NCI-H524 treated with DMSO at 0.1 percent for 48 hours (cell line): ENCODE measurements around the gene CACNA1D.
A peak's percentile ranks its signal among the peaks of the same experiment; 100 is the strongest.

Experiments
- DNase-seq: peaks from one replicate; lab custom pipeline; 2025; lab: John Stamatoyannopoulos, UW

The CACNA1D gene

DNA sequence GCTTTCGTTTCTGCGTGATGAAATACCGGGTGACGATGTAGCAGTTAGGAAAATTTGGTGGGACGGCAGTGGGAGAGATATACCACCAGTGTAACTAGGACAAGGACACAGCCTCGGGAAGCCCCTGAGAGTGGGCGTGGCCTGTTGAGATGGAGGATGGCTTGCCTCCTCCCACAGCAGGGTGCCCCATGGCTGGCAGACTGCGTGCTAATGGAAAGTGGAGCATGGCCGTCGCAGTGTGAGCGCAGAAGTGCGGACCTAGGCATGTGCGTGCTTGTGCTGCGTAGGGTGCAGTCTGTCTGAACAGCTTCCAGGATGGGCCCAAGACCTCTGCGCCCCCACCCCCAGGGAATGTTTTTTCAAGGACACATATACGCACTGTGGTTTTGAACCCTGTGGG lies 295.0 kb downstream of the CACNA1D start:
- no peak for DNase-seq

DNA sequence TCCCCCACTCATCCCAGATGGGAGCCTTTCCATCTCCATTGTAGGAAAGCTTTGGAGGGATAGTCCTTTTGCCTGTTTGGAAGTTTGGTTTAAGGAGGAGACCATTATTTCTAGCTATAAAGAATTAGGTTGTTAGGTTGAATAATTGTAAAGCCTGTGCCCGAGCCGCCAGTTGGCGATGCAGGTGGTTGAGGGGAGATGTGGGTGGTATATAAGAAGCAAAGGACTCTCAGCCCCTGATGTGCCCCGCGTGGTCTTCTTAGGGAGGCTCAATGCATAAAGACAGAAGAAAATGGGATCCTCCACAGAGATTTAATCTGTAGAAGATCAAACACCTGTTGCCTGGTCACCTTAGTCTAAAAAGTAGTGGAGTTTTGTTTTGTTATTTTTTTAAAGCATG lies 296.1 kb downstream of the CACNA1D start:
- no peak for DNase-seq

DNA sequence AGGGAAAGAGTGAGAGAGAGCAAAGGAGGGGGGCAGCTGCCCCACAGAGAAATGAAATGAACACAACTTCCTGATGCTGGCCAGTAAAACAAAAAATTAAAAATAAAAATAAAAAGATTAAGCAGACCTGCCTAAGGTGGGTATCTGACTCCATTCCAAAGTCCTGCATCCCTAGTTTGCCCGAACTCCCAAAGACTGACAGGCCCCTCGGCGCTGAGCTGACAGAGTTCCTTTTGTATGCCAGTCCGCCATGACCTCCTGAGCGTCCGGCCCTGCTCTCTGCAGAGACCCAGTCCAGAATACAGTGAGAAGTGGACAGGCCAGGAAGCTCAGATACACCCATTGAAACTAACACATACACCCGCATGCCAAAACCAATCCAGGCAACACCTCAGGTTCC lies 296.9 kb downstream of the CACNA1D start:
- DNase-seq = no peak

DNA sequence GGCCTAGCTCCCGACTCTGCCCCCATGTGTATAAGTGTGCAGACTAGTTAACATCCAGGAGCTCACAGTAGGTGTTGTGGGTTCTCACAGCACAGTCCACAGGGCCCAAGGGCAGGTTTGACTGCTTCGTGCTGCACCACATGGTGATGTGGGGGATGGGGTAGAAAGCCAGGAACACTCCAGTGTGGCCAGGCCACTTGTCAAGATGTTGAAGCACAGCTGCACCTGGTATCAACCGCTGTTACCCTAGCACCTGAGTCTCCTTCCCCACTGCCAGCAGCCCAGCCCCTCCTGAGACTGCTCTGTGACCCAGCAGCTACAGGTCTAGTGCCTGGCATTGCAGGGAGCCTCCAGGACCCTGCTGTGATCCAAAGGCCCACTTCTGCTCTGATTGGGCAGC lies 298.5 kb downstream of the CACNA1D start:
- DNase-seq = no peak

DNA sequence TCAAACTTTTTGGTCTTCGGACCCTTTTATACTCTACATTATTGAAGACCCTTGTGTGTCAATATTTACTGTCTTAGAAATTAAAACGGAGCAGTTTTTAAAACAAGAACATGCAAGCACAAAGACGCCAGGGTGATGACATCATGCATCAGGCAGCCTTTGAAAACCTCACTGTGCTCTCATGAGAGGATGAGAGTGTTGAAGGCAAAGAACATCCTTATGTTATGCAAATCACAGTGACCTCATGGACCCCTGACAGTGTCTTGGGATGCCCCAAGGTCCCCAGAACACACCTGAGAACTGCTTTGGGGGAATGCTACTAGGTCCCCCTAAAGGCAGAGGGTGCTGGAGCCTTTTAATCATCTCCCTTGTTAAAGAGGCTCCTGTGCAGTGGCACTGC lies 300.2 kb downstream of the CACNA1D start:
- no peak for DNase-seq

DNA sequence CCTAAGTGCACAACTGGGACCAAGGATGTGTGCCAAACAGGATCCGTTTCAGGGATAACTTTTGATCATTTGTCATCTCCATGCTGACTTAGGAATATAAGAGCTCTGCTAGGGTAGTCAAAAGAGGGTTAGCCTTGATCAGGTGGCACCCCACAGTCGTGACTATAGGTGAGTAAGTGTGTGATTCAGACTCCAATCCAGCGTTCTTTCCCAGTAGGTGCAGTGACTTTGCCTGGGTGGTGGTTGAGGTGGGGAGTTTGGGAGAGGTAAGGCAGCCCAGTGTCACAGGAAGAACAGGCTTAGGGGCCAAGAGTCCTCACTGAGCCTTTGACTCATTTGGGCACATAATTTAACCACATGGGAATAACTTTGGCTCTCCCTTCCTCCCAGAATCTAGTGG lies 300.8 kb downstream of the CACNA1D start:
- DNase-seq = no peak

DNA sequence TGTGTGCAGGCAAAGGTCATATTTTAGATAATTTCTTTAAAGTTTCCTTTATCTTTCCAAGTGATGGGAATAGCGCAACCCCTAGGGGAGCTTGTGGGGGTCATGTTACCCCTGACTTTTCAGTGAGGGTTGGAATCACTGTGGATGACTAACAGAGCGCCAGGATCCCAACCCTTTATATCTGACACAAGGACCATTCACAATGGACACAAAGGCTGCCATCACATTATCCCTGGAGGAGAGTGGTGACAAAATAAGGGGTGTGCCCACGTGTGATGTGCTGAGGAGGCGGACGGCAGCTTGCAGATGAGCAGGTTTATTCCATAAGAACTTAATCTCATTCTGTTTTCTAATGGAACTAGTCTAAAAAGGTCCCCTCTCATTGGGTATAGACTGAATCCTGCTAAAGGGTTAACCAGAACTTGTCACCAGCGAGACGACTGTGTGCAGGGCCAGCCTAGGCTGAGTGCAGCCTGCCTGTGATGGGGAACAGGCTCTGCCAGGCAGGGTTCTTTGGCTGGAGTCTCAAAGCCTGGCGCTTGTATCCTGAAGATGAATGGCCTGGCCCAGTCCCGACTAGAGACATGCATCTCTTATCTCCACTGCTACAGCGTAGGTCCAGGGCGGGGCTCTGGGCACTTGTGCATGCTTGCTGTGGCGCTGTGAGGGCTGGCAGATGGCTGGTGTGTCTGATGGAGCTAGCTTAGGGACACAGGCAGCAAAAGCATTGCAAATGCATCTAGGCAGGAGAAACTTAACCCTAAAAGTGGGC lies 301.6 kb downstream of the CACNA1D start:
- DNase-seq = peak; percentile 54

DNA sequence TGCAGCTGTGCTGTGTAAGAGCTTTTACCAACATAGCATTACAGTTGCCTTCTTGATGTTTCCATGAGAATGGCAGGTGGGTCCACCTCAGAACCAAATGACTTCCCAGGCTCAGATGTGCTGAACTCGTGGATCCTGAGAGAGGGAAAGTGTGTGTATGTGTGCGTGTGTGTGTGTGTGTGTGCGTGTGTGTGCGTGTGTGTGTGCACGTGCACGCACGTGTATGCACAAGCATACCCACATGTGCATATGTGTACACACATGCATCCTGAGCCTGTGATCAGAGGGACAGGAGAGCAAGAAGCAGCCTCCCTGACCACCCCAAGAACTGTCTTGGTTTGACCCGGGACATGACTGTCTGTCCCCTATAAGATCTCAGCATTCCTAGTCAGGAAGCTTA lies 303.7 kb downstream of the CACNA1D start:
- DNase-seq = no peak

DNA sequence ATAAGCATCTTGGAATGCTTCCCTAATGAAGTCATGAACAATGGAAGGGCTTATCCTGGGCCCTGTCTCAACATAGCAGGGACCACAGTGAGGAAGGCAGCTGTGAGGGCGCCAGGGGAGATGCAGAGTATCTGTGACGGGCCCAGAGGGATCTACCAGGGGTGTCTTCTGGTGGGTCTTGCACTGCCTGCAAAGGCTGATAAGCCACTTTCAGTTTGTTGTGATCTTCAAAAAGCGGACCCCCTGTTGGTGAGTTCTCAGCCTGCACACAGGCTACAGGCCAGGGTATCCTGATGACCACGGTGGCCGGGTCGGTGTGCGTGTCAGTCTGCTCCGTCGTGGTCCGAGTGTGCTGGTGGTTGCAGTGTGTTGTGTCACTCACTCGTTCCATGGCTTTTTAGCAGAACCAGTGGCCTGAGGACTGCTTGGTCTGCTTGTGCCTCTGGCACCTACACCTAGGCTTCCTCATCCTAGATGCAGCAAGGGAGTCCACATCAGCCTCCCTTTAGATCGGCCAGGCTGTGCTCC lies 305.0 kb downstream of the CACNA1D start:
- no peak for DNase-seq

DNA sequence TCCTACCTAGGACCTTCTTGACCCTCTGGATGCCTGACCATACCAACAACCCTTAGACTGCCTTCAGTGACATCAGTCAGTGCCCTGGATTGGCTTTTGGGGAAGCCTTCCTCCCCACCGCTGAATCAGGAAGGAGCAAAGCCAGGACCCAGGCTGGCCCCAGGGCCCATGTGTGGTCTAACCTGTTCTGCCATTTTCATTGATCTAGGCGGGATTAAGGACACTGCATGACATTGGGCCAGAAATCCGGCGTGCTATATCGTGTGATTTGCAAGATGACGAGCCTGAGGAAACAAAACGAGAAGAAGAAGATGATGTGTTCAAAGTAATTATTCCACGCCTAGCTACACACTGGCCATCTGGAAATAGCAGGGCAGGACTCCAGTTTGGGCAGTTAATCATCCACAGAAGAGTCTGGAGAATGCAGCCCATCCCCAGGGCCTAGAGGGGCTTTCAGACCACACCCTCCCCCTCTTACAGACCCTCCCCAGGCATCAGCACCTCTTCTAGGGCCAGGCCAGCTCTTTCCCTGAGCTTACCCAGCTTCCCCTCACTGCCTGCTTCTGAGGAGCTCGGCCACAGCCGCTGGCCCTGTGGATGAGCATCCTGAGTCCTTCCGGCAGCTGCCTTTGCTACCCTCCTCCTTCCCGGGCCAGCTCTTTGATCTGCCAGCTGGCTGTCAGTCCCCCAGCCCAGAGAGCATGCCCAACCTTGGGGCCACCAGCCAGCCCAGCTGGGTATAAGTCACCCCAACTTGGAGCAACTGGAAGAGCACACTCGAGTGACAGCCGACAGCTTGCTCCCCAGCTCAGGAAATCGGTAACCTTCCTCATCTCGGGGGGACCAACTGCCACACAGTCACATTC lies 305.9 kb downstream of the CACNA1D start:
- no peak for DNase-seq

DNA sequence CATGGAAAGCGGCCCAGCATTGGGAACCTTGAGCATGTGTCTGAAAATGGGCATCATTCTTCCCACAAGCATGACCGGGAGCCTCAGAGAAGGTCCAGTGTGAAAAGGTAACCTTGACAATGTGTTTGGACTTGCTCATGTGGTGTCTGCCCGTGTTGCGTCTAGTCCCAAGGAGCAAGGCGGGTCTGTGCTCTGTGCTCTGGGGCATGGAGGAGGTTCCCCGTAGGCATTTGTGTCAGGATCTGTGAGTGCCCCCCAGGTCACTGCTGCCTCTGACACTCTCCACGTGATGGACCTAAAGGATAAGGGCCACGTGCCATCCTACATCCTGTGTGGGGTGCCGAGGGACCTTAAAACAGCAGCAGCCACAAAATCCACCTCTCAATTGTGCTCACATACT lies 306.9 kb downstream of the CACNA1D start:
- DNase-seq = no peak

DNA sequence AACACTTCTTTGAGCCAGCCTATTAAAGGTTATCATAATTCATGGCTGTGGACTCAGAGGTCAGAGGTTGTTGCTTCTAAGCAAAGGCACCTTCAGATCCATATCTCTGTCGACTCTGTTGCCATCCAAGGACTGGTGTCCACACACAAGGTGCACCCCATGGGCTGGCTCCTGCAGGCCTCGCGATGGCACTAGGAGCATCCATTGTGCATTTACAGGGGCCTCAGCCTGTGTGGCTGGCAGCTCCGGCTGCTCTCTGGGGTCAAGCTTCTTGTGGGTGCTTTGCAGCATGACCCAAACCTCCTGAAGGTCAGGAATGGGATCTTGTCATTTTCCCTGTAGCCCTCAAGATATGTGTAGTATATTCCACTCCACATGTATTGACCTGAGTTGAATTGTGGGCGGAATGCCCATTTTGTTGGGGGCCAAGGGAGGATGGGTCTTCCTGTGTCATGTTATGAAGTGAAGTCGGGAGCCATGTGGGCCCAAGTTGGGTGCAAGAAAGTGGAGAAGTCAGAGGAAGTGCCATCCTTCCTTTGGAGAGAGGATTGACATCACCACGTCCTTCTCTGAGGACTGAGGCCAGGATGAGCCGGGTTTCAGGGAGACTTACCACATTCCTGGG lies 308.0 kb downstream of the CACNA1D start:
- DNase-seq = no peak

DNA sequence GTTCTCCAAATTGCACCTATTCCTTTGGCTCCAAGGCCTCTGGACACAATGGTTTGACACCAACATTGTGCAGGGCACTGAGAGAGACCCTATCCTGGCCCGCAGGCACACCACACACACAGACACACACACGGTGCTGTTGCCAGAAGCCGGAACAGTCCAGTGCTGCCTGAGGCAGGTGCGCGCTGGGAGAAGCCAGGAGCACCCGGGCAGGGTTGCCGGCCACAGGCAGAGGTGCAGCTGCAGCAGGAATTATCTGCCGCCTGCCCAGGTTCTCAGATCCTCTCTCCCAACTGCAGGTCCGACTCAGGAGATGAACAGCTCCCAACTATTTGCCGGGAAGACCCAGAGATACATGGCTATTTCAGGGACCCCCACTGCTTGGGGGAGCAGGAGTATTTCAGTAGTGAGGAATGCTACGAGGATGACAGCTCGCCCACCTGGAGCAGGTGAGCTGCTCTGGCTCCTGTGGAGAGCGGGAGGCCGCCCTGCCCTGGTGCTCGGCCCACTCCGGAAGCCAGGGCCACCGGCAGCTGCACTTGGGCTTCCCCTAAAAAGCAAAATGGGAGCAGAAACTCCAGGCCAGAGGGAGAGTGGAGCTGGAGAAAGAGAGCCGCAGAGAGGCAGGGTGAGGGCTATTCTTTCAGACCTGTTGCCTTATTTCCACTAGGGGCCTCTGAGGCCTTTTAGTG lies 308.9 kb downstream of the CACNA1D start:
- DNase-seq = no peak

DNA sequence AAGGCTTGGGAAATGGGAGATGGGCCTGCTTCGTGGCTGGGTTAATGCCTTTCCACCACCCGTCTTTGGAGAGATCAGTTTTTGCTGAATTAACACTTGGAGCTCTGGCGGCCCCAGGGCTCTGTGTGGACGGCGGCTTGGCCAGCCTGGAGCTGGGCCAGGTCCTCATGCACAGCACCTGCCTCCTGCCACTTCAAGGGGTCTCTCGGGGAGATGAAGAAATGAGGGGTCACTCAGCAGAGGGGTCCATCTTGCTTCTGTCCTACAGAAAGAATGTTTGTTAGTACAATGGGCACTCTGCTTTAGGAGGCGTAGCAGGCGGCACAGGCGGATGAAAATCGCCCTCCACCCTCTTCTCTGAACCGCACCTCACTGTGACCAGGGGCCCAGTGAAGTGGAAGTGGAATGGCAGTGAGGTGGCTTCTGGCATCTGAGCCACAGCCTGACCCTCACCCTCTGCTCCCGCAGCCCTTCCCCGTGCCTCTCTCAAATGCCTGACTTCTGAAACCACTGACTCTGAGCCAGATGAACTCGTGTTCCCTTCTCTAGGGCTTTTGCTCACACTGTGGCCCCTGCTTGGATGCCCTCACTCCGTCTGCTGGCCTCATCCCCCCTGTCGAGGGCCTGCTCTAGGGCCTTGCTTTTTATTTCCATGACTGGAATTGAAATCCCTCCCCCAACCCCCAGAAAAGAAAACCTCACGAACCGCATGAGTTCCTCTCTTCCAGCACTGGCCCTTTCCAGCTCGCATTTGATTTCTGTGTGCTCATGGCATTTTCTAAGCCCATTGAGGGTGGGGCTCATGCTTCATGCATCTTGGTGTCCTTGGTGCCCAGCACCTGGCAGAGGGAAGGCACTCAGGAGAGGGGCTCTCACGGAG lies 309.6 kb downstream of the CACNA1D start:
- DNase-seq = no peak

DNA sequence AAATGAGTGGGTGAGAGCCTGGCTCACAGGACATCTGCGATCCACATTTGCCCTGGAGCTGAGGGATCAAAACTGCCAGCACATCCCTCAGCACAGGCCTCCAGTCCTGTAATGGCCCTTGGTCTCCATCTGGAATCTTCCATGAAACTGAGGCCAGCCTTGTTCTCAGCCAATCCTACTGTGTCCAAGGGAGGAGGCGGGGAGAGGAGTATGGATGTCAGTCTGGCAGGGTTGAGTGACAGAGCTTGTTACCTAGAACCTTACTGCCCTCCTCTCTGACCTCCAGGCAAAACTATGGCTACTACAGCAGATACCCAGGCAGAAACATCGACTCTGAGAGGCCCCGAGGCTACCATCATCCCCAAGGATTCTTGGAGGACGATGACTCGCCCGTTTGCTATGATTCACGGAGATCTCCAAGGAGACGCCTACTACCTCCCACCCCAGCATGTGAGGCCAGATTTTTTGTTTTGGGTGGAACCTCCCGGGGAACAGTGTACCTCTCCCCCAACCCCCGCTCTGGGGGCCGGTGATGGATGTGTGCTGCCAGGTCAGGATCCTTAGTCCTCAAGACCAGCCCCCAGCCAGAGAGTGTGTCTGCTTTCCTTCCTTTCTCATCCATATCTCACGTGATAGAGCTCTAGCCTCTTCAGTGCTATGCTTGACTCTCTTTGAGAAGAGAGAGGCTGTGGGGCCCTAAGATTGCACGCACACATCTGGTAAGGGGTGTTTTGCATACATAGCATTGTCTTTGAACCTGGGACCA lies 310.5 kb downstream of the CACNA1D start:
- no peak for DNase-seq

DNA sequence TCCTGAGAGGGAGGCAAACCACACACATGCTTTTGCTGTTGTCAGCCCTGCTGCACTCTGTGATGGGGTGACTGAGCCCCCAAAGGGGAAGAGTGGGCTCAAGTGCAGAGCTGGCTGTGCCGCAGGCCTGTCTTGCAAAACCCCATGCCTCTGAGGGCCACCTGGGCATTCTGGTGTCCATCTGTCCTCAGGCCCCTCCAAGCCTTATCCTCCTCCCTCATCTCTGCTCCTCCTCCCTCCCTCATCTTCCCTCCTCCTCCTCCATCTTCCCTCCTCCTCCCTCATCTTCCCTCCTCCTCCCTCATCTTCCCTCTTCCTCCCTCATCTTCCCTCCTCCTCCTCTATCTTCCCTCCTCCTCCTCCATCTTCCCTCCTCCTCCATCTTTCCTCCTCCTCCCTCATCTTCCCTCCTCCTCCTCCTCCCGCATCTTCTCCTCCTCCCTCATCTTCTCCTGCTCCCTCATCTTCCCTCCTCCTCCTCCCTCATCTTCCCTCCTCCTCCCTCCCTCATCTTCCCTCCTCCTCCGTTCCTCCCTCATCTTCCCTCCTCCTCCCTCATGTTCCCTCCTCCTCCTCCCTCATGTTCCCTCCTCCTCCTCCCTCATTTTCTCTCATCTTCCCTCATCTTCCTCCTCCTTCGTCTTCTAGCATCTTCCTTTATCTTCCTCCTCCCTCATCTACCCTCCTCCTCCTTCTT lies 311.2 kb downstream of the CACNA1D start:
- no peak for DNase-seq

DNA sequence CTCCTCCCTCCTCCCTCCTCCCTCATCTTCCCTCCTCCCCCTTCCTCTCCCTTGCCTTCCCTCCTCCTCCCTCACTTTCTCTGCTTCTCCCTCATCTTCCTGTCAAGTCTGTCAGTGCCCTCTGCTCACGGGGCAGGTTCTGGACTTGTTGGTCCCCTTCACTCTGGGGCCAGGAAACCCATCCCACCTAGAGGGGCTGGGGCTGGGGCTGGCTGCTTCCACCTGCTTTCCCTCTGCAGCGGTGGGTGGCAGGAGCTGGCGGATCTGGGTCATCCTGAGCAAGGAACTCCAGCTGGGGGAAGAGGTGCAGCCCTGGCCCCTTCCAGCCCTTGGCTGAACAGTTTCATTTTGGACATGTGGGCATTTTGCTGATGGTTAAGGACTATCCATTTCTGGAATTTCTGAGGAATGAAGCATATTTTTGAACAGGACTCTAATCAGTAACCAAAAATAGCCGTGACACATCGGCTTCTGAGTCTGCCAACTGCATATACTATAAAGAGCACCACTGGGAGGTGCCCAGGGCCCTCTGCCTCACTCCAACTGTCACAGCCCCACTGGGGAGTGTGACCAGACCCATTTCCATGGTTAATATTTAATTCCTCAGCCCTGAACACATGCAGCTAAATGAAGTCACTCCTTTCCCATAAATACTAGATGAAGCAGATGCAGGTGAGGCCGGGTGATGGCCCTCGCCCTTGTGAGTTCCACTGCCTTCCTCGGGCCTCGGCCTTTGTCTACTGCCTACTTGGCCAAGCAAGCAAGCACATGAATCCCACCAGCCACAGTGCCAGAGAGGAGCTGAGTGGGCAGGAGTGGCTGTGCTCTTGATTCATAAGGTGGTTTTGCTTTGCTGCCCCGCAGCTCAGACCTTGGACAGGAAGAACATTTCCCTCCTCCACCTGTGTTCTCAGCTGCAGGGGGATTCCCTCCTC lies 312.0 kb downstream of the CACNA1D start:
- no peak for DNase-seq

DNA sequence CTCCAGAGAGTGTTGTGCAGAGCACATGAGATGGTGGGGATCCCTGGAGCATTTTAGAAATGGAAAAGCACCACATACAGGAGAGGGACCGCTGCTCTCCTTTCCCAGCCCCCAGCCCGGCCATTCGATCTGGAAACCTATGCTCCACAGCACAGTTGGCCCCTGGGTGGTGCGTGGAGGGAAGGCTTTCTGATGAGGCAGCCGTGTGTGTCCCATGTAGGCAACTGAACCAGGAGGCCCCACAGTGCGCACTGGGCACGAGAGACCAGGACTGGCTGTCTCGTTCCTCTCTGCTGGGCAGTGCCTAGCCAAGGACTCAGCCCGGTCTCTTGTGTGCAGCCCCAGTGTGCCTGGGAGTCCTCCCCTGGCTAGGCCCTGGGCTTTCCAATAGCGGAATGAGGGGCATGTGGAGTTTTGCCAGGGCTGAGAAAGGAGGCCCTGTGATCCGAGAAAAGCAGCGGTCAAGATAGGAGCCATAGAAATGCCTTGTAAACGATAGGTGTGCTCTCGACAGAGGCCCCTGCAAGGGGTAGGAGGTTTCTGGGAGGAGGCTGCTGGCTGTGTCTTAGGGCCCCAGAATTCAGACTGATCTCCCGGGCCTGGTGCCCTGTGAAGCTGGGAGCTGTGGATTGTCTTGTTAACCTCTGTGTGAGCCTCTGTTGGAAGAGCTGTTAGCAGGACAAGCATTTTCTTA lies 312.9 kb downstream of the CACNA1D start:
- DNase-seq = no peak
